Measurements from ENCODE around the gene PHOX2A. TPM values are rescaled to one million over a fixed set of nuclear protein-coding genes. Genes with fewer than 3 reads are reported as not detected.

Gene PHOX2A
- total RNA-seq, 6 experiments from 2014 or later = not detected

DNA sequence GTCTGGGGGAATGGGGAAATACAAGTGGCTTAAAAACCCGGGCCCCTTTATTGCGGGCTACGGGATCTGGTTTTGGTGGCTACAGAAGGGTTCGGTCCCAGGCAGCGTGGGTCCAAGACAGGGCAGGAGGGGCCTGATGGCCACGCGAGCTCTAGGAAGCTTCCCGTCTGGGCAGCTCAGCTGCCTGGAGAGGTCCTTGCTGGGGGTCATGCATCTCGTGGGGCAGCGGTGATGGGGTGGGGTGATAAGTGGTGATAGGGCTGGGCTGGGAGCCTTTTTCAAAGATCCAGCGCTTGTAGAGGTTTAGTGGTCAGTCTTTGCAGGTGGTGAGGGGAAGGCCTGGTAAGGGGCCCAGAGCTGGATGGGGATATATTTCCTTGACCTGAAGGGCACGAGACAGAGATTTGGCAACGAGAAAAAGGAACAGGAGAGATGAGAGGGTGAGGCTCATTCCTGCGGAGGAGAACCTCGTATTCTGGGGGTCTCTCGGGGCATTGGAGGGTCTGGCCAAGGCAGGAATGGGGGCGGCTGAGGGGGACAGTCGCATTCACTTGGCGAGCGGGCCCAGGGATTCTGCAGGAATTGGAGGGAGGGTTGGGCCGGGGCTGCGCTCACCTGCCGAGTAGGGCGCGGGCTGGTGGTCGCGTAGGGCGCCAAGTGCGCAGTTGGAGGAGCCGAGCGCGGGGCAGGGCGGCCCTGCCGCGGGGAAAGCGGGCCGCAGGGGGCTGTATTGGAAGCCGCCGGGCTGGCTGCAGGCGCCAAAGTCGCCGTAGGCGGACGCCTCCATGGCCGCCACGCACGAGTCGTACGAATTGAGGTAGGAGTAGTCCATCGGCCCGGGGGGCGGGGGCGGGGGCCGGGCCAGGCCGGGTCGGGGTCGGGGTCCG lies 560 bp downstream of the PHOX2A start:
- DNase-seq = no peak
- H3K4me3 Mint-ChIP-seq = no peak overlapping the region

DNA sequence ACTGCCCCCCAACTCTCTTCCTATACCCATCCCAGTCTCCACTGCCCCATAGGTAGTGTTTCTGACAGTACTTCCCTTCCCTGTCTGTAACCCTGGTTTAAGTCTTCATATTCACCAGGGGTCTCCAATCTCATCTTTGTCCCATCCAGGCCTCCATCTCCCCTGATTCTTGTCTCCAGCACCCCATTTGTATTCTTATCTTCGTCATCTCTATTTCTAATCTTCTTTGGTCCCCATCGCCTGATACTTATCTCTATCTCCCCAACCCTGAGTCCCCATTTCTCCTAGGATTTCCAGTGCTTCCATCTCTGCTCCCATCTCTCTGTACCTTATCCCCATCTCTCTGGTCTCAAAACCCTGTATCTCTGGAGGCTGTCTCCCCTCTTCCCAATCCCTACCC lies 1.8 kb downstream of the PHOX2A start:
- peaks cover 9% of the 10 kb centered on the region; the same call in 1 of the 2 replicates for H3K36me3 Mint-ChIP-seq (ENCODE audit: low read depth)
- H3K9me3 Mint-ChIP-seq = no peaks in the 10 kb centered on the region
- H3K4me3 Mint-ChIP-seq = no peak overlapping the region
- TF ChIP-seq CTCF (IDR thresholded peaks at IDR 0.05) = no peak
- H3K27me3 Mint-ChIP-seq (ENCODE audit: insufficient read depth) = peaks cover 39% of the 10 kb centered on the region
- H3K27ac Mint-ChIP-seq = no peak overlapping the region
- peaks cover 35% of the 10 kb centered on the region for H3K4me1 Mint-ChIP-seq (ENCODE audit: low read depth)
- no peak for DNase-seq

More for the DNA sequence above, 560 bp downstream of the PHOX2A start:
- Mint-ChIP-seq H3K27ac (no peak overlapping the region), H3K4me1 (ENCODE audit: low read depth) (peaks cover 32% of the 10 kb centered on the region), H3K9me3 (no peaks in the 10 kb centered on the region), H3K27me3 (ENCODE audit: insufficient read depth) (peaks cover 39% of the 10 kb centered on the region), H3K36me3 (ENCODE audit: low read depth) (peaks cover 6% of the 10 kb centered on the region; the same call in 1 of the 2 replicates)
- TF ChIP-seq CTCF (IDR thresholded peaks at IDR 0.05) = no peak

DNA sequence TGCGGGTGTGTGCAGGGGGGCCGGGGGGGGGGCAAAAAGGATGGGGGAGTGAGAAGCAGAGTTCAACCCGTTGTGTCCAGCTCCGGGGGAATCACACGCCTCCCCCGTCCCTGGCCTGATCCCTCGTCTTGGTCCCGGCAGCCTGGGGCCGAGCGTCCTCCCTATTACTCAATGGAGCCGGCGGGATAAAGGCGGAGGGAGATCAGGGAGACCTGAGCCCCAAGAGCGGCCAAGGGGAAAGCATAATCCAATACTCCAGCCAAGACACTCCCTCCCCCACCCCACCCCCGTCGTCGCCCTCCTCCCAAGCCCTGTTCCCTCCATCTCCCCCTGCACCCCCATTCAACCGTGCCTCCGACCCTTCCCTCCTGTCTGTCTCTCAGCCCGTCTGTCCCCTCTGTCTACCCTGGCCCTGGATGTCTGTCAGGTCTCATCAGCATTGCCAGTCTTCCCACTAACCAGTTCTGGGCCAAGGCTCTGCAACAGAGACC lies 2.6 kb downstream of the PHOX2A start:
- Mint-ChIP-seq H3K4me1 (ENCODE audit: low read depth) (peaks cover 35% of the 10 kb centered on the region), H3K36me3 (ENCODE audit: low read depth) (peaks cover 9% of the 10 kb centered on the region; the same call in 1 of the 2 replicates), H3K27me3 (ENCODE audit: insufficient read depth) (peaks cover 39% of the 10 kb centered on the region), H3K9me3 (no peaks in the 10 kb centered on the region), H3K27ac (no peak overlapping the region), H3K4me3 (no peak overlapping the region)
- no peak for TF ChIP-seq CTCF (IDR thresholded peaks at IDR 0.05)
- no peak for DNase-seq

GRCh38 chr11:72240461-72241290 lies 3.3 kb downstream of the PHOX2A start:
- peak overlapping the region; percentile 70 for H3K27ac Mint-ChIP-seq
- TF ChIP-seq CTCF (IDR thresholded peaks at IDR 0.05) = no peak
- peak overlapping the region; percentile 82 for H3K4me3 Mint-ChIP-seq
- no peak for DNase-seq
- H3K9me3 Mint-ChIP-seq = no peaks in the 10 kb centered on the region
- peaks cover 35% of the 10 kb centered on the region for H3K4me1 Mint-ChIP-seq (ENCODE audit: low read depth)
- H3K27me3 Mint-ChIP-seq (ENCODE audit: insufficient read depth) = peaks cover 39% of the 10 kb centered on the region
- peaks cover 9% of the 10 kb centered on the region; the same call in 1 of the 2 replicates for H3K36me3 Mint-ChIP-seq (ENCODE audit: low read depth)

DNA sequence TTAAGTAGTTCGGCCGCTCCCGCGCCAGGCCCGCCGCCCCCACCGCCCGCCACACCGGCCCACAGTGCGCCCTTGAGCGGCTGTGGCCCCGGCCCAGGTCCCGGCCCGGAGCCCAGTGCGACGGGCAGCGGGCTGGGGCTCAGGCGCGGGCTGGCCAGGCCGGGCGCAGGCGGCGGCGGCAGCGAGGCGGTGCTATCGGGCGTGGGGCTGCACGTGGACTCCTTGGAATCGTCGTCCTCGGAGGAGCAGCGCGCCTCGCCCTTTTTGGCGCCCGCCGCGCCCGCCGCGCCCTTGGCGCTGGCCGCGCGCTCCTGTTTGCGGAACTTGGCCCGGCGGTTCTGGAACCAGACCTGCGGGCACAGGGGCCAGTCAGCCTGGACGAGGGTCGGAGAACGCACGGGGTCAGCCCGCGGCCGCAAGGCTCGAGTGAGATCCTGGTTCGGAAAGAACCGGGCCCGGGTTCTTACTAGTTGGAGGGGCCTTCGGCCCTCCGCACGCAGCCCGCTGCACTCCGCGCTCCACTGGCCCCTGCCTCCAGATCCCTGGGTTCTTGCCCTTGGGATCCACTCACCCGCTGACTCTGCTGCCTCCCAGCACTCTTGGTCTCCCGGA lies 4.0 kb downstream of the PHOX2A start:
- Mint-ChIP-seq H3K4me3 (peak overlapping the region; percentile 82), H3K9me3 (no peaks in the 10 kb centered on the region), H3K36me3 (ENCODE audit: low read depth) (peaks cover 9% of the 10 kb centered on the region; the same call in 1 of the 2 replicates), H3K27ac (peak overlapping the region; percentile 70), H3K4me1 (ENCODE audit: low read depth) (peaks cover 35% of the 10 kb centered on the region), H3K27me3 (ENCODE audit: insufficient read depth) (peaks cover 39% of the 10 kb centered on the region)
- DNase-seq = no peak
- no peak for TF ChIP-seq CTCF (IDR thresholded peaks at IDR 0.05)
